ENCODE data around the gene UTP14C.

DNA sequence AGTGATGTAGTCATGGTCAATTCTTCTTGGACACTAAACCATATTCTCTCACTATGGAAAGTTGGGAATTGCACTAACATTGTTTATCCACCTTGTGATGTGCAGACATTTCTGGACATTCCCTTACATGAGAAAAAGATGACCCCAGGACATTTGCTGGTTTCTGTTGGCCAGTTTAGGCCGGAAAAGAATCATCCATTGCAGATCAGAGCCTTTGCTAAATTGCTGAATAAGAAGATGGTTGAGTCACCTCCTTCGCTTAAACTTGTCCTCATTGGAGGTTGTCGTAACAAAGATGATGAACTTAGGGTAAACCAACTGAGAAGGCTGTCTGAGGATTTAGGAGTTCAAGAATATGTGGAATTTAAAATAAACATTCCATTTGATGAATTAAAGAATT, at the start of gene UTP14C:
- TF ChIP-seq POLR2A (IDR thresholded peaks at IDR 0.05): no peak
- TF ChIP-seq, protein P1, sequence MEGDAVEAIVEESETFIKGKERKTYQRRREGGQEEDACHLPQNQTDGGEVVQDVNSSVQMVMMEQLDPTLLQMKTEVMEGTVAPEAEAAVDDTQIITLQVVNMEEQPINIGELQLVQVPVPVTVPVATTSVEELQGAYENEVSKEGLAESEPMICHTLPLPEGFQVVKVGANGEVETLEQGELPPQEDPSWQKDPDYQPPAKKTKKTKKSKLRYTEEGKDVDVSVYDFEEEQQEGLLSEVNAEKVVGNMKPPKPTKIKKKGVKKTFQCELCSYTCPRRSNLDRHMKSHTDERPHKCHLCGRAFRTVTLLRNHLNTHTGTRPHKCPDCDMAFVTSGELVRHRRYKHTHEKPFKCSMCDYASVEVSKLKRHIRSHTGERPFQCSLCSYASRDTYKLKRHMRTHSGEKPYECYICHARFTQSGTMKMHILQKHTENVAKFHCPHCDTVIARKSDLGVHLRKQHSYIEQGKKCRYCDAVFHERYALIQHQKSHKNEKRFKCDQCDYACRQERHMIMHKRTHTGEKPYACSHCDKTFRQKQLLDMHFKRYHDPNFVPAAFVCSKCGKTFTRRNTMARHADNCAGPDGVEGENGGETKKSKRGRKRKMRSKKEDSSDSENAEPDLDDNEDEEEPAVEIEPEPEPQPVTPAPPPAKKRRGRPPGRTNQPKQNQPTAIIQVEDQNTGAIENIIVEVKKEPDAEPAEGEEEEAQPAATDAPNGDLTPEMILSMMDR (IDR thresholded peaks at IDR 0.05): no peak

All from breast epithelium (tissue), 3 donors.